SK-N-SH treated with all-trans-retinoic acid at 6 μM for 48 hours (cell line): ENCODE results near the gene PDLIM7.

ENCODE experiments used
- TCF4 ChIP-seq: fragments of 250-450 bp; sonication (Bioruptor Pico); IDR thresholded peaks from 2 replicates; pipeline ENCODE4 v1.8.0; 2021; ENCODE audit warnings: mild to moderate bottlenecking, moderate library complexity, borderline replicate concordance
- ZFP3 ChIP-seq: fragments of 250-450 bp; sonication (Bioruptor Pico); IDR thresholded peaks from 2 replicates; pipeline ENCODE4 v1.5.0; 2020; ENCODE audit warnings: mild to moderate bottlenecking, moderate library complexity
- ZNF565 ChIP-seq: fragments of 450-650 bp; formaldehyde crosslinking; conservative IDR thresholded peaks from 2 replicates; pipeline ENCODE4 v1.5.0; 2020; ENCODE audit warnings: low read depth, mild to moderate bottlenecking, moderate library complexity
- TF ChIP-seq, protein P1 (sequence below): fragments of 250-450 bp; sonication (Bioruptor Pico); IDR thresholded peaks from 2 replicates; pipeline ENCODE4 v1.8.0; 2020; ENCODE audit warnings: mild to moderate bottlenecking, moderate library complexity, borderline replicate concordance

DNA sequence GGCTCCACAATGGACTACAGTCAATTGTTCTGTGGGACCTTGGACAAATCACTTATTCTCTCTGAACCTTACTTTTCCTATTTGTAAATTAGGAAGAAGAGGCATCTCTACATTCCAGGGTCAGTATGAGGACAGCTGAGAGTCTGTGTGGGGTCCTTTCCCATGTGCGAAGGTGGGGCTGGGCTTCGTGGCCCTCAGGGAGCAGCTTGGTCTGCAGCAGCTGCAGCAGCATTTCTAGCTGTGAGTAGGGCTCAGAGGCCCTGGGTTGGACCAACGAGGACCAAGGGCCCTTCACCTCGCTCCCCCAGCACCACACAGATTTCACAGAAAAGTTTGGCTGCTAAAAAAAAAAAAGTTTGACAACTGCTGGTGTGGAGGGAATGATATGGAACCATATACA, 28.8 kb upstream of the PDLIM7 start:
- TF ChIP-seq, protein P1, sequence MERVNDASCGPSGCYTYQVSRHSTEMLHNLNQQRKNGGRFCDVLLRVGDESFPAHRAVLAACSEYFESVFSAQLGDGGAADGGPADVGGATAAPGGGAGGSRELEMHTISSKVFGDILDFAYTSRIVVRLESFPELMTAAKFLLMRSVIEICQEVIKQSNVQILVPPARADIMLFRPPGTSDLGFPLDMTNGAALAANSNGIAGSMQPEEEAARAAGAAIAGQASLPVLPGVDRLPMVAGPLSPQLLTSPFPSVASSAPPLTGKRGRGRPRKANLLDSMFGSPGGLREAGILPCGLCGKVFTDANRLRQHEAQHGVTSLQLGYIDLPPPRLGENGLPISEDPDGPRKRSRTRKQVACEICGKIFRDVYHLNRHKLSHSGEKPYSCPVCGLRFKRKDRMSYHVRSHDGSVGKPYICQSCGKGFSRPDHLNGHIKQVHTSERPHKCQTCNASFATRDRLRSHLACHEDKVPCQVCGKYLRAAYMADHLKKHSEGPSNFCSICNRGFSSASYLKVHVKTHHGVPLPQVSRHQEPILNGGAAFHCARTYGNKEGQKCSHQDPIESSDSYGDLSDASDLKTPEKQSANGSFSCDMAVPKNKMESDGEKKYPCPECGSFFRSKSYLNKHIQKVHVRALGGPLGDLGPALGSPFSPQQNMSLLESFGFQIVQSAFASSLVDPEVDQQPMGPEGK: no peak
- TF ChIP-seq ZFP3 (no peak), TCF4 (CRISPR knock-in tag) (no peak), ZNF565 (CRISPR knock-in tag) (no peak)
